Kidney (tissue), 14 donors: ENCODE results near the gene RGS6. TPM values are rescaled to one million over a fixed set of nuclear protein-coding genes. Genes with fewer than 3 reads are reported as not detected.
A peak's percentile ranks its signal among the peaks of the same experiment; 100 is the strongest.

Source experiments
- DNase-seq, 5 donors: peaks; one replicate each; pipeline ENCODE4 v3.0.0-alpha.2; 2013 to 2020
- FAIRE-seq: peaks from 2 replicates; lab custom pipeline; 2012; peaks lifted over from hg19 to GRCh38; lab: Jason Lieb, UNC
- H3K27ac ChIP-seq, 2 donors: one replicate each; pipeline ENCODE4 v1.7.0; 2013; ENCODE audit warnings: low read depth in 2 of 2, low read length in 2 of 2, inconsistent platforms in 1 of 2
- H3K27me3 ChIP-seq: one replicate; pipeline ENCODE4 v1.7.1; 2013; ENCODE audit warnings: low read length, inconsistent platforms; ENCODE audit not compliant: control insufficient read depth, insufficient read depth
- H3K36me3 ChIP-seq, 3 donors: one replicate each; pipeline versions ENCODE4 v1.7.0 to v1.7.1; 2013; ENCODE audit warnings: low read length in 3 of 3, control low read depth in 1 of 3, inconsistent platforms in 1 of 3; ENCODE audit not compliant: insufficient read depth in 3 of 3, control insufficient read depth in 2 of 3
- H3K4me1 ChIP-seq, 3 donors: one replicate each; pipeline versions ENCODE4 v1.7.0 to v1.7.1; 2013; ENCODE audit warnings: low read length in 3 of 3, inconsistent platforms in 1 of 3, low read depth in 1 of 3; ENCODE audit not compliant: control insufficient read depth in 2 of 3, insufficient read depth in 2 of 3
- H3K4me3 ChIP-seq, 3 donors: one replicate each; pipeline versions ENCODE4 v1.7.0 to v1.8.1; 2013; ENCODE audit warnings: low read length in 3 of 3, control low read depth in 1 of 3, inconsistent platforms in 1 of 3
- H3K9ac ChIP-seq, 3 donors: one replicate each; pipeline versions ENCODE4 v1.7.0 to v1.7.1; 2013; ENCODE audit warnings: low read length in 3 of 3, control low read depth in 1 of 3, inconsistent platforms in 1 of 3
- H3K9me3 ChIP-seq, 3 donors: one replicate each; pipeline versions ENCODE4 v1.7.0 to v1.7.1; 2013; ENCODE audit warnings: low read length in 3 of 3, control low read depth in 1 of 3, inconsistent platforms in 1 of 3; ENCODE audit not compliant: control insufficient read depth in 2 of 3, insufficient read depth in 1 of 3
- intact Hi-C: fragments of 100-400 bp; cut with DNase I; formaldehyde crosslinking; loops from one replicate; pipeline ENCODE4 v1.11.1; 2022
- polyA plus RNA-seq: library from polyadenylated mRNA; stranded (reverse); fragments of 350-450 nt; fragmentation: Illumina TruSeq; extraction: RNeasy Lipid Tissue Mini Kit (QIAGEN cat#74804); gene quantifications from one replicate; pipeline ENCODE4 v1.2.3, GENCODE V29; 2014; ENCODE audit warnings: low read depth, low replicate concordance; ENCODE audit not compliant: insufficient read depth
- total RNA-seq: library from RNA; stranded (reverse); fragmentation: NEBNext Ultra II Directional; extraction: Animal tissue kit (Norgen Biotek cat#: 25700); gene quantifications from one replicate; pipeline ENCODE4 v1.2.1, GENCODE V29; 2021
- TF ChIP-seq, protein P1 (sequence below): IDR thresholded peaks from 3 replicates; pipeline ENCODE4 v1.5.1; 2012; ENCODE audit warnings: mild to moderate bottlenecking, moderate library complexity, borderline replicate concordance; ENCODE audit not compliant: insufficient read depth; ENCODE audit errors: extremely low read depth
- donor health status: control.
- donor health status: control.
- donor health status: control.
- donor health status: control.
- donor health status: control.
- donor health status: DM: yes; HTN: yes; CAD: no.
- donor health status: Normal renal cell carcinoma (clear cell type).

Gene RGS6
- total and polyA plus RNA-seq, 2 donors from 2014 or later, result 1.1 to 1.4 TPM

DNA sequence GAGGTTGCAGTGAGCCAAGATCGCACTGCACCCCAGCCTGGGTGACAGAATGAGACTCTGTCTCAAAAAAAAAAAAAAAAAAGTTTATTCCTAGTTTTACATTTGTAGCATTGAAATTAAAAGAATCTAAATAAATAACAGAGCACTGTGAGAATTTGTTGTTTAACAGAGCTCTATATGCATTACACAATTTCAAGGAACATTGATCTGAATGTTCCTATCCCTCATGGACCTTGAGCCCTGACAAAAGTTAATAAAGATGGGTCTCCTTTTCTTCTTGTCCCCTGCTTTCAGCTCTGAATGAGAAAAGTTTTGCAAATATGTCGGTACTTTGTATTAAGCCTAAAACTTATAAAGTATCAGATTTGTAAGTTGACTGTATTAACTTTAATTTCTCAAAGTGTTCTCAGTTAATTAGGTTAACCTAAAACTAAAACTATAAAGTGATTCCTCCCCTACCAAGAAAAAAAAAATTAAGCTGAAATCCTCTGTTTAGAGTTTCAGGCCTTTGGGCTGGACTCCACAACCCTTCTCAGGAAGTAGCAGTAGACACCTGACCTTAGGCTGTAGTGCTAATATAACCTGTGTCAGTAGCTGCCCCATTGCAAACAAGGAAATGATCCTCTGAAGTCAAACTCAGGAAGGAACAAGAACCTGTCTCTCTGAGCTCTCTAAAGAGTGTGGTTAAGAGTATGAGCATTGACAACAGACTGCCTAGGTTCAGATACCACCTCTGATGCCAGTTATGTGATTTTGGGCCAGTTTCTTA lies 484.0 kb downstream of the RGS6 start:
- Histone ChIP-seq H3K27ac (no peak overlapping the region), H3K4me3 (no peak overlapping the region), H3K4me1 (no peaks in the 10 kb centered on the region), H3K36me3 (no peaks in the 10 kb centered on the region), H3K9ac (no peak overlapping the region), H3K9me3 (no peaks in the 10 kb centered on the region), H3K27me3 (no peaks in the 10 kb centered on the region)
- TF ChIP-seq, protein P1, sequence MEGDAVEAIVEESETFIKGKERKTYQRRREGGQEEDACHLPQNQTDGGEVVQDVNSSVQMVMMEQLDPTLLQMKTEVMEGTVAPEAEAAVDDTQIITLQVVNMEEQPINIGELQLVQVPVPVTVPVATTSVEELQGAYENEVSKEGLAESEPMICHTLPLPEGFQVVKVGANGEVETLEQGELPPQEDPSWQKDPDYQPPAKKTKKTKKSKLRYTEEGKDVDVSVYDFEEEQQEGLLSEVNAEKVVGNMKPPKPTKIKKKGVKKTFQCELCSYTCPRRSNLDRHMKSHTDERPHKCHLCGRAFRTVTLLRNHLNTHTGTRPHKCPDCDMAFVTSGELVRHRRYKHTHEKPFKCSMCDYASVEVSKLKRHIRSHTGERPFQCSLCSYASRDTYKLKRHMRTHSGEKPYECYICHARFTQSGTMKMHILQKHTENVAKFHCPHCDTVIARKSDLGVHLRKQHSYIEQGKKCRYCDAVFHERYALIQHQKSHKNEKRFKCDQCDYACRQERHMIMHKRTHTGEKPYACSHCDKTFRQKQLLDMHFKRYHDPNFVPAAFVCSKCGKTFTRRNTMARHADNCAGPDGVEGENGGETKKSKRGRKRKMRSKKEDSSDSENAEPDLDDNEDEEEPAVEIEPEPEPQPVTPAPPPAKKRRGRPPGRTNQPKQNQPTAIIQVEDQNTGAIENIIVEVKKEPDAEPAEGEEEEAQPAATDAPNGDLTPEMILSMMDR, result no peak
- DNase-seq, result no peak
- intact Hi-C loops, result no loop called here
- FAIRE-seq, result no peak

DNA sequence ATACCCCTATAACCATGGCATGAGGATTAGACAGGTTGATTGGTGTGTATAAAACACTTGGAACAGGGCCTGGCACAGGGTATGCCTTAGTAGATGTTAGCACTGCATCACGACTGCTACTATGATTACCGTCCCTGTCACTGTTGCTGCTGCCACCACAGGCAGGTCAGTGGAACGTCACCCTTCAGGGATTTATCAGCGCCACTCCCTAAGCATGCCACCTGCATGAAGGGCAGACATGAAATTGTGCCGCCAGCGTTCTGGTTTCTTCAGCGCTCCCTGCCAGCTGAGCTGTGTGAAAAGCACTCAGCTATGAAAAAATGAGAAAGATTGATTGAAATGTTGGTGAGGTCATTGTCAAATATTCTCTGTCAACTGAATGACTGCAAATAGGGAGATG lies 484.7 kb downstream of the RGS6 start:
- H3K9ac ChIP-seq, result no peak overlapping the region
- no peaks in the 10 kb centered on the region for H3K36me3 ChIP-seq
- H3K4me3 ChIP-seq, result no peak overlapping the region
- H3K4me1 ChIP-seq, result no peaks in the 10 kb centered on the region
- FAIRE-seq (no peak), DNase-seq (peak in 2 of 5 donors; percentile 16 to 34)
- no peaks in the 10 kb centered on the region for H3K9me3 ChIP-seq
- TF ChIP-seq, protein P1, result no peak
- H3K27me3 ChIP-seq, result no peaks in the 10 kb centered on the region
- no peak overlapping the region for H3K27ac ChIP-seq
- intact Hi-C loops, result no loop called here

DNA sequence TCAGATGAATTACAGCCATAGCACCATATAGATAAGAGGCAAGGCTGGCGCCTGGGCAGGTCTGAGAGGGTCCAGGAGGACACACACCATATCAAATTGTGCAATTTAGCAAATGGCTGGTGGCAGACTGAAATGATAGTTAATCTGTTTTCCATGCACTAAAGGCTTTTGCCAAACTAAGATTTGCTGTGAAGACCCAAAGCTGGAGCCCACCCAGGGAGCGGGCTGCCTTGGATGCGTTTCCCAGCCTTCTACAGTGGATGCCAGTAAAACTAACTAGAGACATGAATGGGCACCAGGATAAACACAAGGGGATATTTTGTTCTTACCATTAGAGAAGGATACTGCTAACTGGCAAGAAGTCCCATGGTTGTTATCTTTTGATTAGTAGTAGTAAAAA lies 486.6 kb downstream of the RGS6 start:
- Histone ChIP-seq H3K36me3 (no peaks in the 10 kb centered on the region), H3K27ac (no peak overlapping the region), H3K4me1 (no peaks in the 10 kb centered on the region), H3K27me3 (no peaks in the 10 kb centered on the region), H3K9ac (no peak overlapping the region), H3K9me3 (no peaks in the 10 kb centered on the region), H3K4me3 (no peak overlapping the region)
- DNase-seq (no peak), FAIRE-seq (no peak)
- TF ChIP-seq, protein P1, result no peak
- intact Hi-C loops, result no loop called here
